ENCODE measurements around the gene FAHD1.
A peak's percentile ranks its signal among the peaks of the same experiment; 100 is the strongest.
"Not testable (repeated sequence)": the region's sequence is repeated elsewhere in the genome, so short reads cannot be mapped to it uniquely, and the experiment has no call there.

FAHD1 gene

GRCh38 chr16:1788708-1789100 is 38.3 kb upstream of the FAHD1 start:
- no peak for DNase-seq (ENCODE audit: low read depth in 2 of 3, low spot score in 1 of 3)

GRCh38 chr16:1789643-1790045 is 37.4 kb upstream of the FAHD1 start:
- DNase-seq (ENCODE audit: low read depth in 2 of 3, low spot score in 1 of 3): no peak

- DNase-seq (ENCODE audit: low read depth in 2 of 3, low spot score in 1 of 3): no peak
Observed at GRCh38 chr16:1790261-1790610, 36.8 kb upstream of the FAHD1 start.

DNA sequence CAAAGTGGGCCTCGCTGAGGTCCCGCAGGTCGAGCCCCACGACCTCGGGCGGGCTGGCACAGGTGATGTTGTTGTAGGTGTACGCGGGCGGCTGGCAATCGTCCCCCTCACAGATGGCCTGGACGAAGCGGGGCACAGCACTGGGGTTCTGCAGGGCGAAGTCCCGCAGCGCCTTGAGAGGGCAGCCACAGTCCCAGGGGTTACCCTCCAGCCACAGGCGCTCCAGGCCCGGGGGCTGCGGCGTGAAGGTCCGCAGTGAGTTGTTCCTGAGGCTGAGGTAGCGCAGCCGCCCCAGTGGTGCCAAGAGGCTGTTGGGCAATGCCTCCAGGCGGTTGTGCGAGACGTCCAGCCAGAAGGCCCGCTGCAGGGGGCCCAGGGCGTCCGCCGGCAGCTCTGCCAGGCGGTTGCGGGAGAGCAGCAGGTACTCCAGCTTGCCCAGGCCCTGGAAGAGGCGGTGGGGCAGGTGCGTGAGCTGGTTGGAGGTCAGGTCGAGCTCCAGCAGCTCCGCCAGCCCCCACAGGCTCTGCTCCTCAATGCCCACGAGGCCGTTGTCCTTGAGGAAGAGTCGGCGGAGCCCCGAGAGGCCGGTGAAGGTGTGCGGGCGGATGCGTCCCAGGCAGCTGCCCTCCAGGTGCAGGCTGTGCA is 36.3 kb upstream of the FAHD1 start:
- DNase-seq (ENCODE audit: low read depth in 2 of 3, low spot score in 1 of 3): no peak

DNA sequence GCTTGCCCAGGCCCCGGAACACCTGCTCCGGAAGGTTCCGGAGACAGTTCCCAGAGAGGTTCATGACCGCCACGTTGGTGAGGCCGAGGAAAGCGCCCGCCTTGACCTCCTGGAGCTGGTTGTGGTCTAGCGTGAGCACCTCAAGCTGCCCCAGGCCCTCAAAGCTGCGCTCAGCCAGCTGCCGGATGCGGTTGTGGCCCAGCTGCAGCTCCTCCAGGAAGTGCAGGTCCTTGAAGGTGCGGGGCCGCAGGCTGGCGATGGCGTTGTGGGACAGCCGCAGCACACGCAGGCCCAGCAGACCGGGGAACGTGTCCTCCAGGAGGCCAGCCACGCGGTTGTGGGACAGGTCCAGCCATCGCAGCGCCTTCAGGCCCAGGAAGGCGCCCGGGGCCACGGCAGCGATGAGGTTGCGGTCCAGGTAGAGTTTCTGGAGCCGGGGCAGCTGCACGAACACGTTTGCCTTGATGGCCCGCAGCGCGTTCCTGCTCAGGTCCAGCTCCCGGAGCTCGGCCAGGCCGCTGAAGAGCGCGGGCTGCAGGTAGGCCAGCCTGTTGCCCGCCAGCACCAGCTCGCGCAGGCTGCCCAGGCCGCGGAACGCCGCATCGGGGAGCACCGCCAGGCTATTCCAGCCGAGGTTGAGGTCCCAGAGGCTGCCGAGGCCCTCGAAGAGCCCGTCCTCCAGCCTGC is 35.6 kb upstream of the FAHD1 start:
- DNase-seq (ENCODE audit: low read depth in 2 of 3, low spot score in 1 of 3): no peak

DNA sequence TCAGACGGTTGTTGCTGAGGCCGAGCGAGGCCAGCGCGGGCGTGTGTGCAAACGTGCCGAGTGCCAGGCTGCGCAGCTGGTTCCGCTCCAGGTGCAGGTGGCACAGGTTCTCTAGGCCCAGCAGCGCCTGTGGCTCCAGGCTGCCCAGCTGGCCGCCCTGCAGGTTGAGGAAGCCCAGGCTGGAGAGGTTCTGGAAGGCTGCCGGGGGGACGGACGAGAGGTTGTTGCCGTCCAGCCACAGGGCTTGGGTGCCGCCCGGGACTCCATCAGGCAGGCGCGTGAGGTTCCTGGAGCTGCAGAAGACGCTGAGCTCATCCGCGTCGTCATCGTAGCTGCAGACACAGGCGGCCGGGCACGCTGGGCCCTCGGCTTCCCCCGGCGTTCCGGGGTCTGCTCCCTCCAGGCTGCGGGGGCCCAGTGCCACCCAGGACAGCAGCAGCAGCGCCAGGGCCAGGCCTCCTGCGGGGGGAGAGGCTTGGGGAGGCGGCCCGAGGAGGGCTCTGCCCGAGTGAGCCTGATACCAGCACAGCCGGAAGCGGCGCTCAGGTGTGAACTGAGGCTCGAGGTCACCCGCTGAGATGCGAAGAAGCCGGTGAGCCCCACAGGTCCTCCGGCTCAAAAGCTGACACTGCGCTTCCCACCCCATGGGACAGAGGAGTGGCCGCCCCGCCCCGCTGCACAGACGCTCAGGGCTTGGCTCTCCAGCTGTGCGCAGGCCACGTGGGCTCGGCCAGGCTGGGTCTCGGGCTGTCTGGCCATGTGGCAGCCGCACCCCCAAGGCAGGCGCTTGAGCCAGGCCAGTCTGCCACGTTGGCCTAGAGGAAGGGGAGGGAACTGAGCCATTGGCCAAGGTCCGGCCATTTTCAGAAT is 34.8 kb upstream of the FAHD1 start:
- no peak for DNase-seq (ENCODE audit: low read depth in 2 of 3, low spot score in 1 of 3)

DNA sequence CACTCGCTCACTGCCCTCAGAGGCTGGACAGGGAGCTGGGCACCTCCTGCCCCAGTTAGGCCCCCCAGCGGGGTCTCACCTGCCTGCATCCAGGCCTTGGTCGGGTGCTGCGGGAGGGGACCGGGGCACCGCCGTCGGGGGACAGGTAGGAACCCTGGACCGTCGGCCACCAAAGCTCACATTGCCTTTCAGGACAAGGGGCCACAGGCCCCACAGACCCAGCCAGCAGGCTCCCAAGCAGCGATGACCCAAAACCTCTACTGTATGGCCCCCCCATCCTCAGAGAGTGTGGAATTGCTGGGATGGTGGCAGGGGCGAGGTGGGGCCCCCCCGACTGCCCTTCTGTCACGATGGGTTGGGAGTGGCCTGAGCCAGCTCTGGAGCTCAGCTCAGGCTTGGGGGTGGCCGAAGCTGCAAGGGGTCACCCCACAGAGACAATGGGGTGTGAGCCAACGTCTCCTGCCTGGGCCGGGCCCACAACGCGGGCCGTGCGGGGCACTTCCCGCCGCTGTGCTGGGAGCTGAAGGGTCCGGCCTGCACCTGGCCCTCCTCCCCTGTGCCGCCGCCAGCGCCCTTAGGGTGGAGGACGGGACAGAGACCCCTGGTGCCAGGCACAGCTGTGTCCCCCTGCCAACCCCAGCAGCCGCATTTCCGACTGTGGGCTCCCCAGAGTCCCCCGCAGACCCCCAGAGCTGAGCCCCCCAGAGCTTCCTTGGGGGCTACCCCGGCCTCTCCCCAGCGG is 34.0 kb upstream of the FAHD1 start:
- DNase-seq (ENCODE audit: low read depth in 2 of 3, low spot score in 1 of 3): no peak

DNA sequence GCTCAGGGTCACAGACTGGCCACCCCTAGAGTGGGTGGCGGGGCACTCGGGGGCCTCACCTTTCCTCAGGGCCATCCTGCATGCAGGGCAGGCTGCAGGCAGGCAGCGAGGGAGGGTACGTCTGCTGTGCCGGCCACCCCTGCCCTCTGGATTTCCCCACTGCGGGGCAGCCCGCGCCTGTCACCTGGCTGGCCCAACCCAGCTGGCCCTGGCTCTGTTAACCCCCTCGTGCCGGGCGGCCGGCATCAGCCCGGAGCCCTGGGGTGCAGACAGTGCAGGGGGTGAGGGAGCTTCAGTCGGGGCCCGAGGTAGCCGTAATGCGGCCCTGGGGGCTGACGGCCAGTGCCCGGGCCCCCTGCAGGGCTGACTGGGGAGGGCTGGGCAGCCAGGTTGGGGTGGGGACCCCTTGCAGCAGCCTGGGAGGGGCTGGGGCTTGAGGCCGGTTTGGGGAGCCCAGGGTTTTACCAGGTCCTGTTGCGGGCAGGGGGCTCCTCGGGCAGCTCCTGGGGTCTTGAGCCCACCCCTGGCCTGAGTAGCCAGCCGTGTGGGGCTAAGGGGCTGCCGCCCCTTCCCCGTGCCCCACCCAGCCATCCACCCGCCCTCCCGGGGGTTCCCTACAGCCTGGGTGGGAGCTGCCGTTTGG is 33.3 kb upstream of the FAHD1 start, which contains the start of gene IGFALS:
IGFALS (minus strand) TSS at position 128 of the 643 bp plus-strand sequence; CDS start at position 75, 53 bp downstream.
- no peak for DNase-seq (ENCODE audit: low read depth in 2 of 3, low spot score in 1 of 3)

GRCh38 chr16:1794221-1794871 is 32.7 kb upstream of the FAHD1 start:
- no peak for DNase-seq (ENCODE audit: low read depth in 2 of 3, low spot score in 1 of 3)

DNA sequence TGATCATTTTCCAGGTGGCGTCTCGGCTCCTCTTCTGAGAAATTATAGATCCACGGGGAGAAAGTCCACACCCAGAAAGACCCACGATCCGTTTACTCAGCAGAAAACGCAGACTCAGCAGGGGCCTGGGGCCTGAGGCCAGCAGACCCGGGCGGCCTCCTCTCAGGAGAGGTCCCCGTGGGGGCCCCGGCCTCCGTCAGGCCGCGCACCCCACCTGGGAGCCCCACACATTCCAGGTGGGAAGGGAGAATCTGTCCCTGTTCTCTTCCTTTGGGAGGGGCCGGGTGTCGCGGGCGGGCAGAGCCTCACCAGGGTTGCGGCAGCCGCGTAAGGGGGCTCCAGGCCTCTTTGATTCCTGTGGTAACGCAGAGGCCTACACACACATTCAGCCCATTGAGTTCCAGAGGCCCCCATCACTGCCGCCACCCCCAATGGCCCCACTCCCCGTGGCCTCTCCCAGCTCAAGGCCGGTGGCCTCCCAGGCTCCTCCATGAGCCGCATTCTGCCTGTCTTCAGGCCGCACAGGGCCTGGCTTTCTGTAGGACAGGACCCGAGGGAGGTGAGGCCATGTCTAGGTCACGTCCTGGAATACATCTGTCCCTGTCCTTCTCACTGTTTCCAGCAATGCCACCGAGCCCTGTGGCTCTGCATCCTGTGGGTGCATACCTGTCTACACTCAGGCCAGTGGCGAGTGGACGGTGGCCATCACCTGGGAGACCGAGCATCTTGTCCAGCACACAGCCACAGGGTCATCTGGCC is 31.9 kb upstream of the FAHD1 start:
- DNase-seq (ENCODE audit: low read depth in 2 of 3, low spot score in 1 of 3): no peak

GRCh38 chr16:1799263-1799662 is 27.7 kb upstream of the FAHD1 start:
- DNase-seq (ENCODE audit: low read depth in 2 of 3, low spot score in 1 of 3): not testable (repeated sequence)

DNA sequence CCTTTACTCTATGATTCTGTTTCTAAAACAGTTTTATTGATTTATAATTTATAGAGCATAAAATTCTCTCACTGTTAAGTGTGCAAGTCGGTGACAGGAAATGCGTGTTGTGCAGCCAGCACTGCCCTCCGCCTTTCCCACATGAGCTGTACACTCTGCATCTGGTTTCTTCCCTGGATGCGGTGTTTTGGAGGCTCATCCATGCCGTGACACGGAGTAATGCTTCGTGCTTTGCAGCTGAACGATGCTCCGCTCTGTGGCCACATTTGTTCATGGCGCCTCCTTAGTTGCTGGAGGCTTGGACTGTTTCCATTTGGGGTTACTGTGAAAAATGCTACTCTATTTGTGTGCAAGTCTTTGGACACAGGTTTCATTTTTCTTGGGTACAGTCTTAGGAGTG is 26.3 kb upstream of the FAHD1 start:
- DNase-seq (ENCODE audit: low read depth in 2 of 3, low spot score in 1 of 3): no peak

DNA sequence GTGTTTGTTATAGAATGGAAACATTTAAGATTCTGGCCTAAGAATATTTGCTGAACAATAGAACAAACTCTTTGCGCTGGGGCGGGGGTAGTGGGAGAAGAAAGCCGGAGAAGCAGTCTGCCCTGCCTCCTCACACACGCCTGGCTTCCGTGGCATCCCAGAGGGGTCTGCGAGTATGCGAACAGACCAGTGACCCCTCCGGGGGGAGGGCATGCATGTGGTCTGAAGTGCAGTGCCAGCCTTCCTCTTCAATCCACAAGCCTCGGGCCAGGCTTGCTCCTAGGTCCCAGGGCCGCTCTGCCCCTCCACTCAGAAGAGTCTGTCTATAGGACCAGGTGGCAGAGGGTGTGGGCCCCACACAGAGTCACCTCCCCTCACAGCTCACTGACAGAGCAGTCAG is 19.4 kb upstream of the FAHD1 start:
- DNase-seq (ENCODE audit: low read depth in 2 of 3, low spot score in 1 of 3): no peak

DNA sequence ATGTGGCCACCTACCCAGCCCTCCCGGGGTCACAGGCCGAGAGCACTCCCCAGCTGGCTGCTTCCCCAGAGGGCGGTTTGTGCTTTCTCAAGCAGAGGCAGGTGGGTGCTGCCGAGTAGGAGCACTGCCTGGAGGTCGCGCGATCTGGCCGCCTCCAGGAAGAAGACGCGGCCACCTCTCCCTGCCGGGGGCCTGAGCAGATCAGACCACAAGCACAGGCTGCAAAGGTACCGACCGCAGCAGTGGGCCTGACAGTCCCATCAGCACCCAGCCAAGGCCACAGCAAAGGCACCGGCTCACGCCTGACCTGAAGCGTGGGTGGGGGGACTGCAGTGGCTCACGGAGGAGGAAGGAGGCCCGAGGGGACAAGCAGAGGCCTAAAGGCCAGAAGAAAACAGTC is 18.3 kb upstream of the FAHD1 start:
- DNase-seq (ENCODE audit: low read depth in 2 of 3, low spot score in 1 of 3): no peak

- no peak for DNase-seq (ENCODE audit: low read depth in 2 of 3, low spot score in 1 of 3)
Observed at GRCh38 chr16:1809281-1809801, 17.7 kb upstream of the FAHD1 start.

GRCh38 chr16:1810106-1810505 is 16.9 kb upstream of the FAHD1 start:
- DNase-seq (ENCODE audit: low read depth in 2 of 3, low spot score in 1 of 3): no peak

- no peak for DNase-seq (ENCODE audit: low read depth in 2 of 3, low spot score in 1 of 3)
Observed at GRCh38 chr16:1810536-1810935, 16.5 kb upstream of the FAHD1 start.

DNA sequence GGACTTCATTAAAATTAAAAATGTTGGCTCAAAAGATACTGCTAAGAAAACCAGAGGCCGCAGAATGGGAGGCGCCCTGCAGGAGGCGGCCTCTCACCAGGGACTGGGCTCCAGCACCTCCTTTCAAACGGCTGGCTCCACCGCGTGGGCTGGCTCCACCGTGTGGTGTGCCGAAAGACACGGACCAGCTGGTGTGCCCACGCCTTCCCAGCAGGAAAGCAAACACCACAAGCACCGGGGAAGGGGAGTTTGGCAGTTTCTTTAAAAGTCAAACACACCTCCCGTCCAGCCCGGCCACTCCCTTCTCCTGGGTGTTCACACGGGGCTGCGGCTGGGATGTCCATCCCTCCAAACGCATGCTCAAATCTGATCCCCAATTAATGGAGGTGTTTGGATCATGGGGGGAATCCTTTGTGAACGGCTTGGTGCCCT is 14.3 kb upstream of the FAHD1 start:
- DNase-seq (ENCODE audit: low read depth in 2 of 3, low spot score in 1 of 3): peak; percentile 26 to 54 (median 53)

DNA sequence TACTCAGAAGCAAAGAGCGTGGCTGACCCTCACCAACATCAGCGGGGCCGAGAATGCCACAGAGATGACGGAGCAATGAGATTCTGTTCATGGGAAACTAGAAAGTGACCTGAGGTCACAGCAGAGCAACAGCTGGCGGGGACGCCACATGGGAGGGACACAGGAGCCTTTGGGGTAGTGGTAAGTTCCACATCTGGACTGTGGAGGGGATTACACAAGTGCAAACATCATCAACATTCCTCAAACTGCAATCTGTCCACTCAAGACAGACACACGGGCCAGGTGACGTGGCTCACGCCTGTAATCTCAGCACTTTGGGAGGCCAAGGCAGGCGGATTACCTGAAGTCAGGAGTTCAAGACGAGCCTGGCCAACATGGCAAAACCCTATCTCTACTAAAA is 11.5 kb upstream of the FAHD1 start:
- DNase-seq (ENCODE audit: low read depth in 2 of 3, low spot score in 1 of 3): no peak
